RWPE1 (cell line): ENCODE data around the gene ZNF547.

Experiments used
- CTCF ChIA-PET: fragments of 350-600 bp; sonication (Branson Sonifier 250); formaldehyde crosslinking; extraction: SDS; loops from one replicate; lab custom pipeline; 2021; lab: Yijun Ruan, JAX
- POLR2A ChIA-PET: fragments of 400-600 bp; formaldehyde crosslinking; extraction: SDS; loops from one replicate; lab custom pipeline; 2020; ENCODE audit warnings: antibody characterized with exemption; ENCODE audit not compliant: low non-redundant PET; lab: Yijun Ruan, JAX
- DNase-seq: peaks from one replicate; pipeline ENCODE4 v3.0.0; 2012; ENCODE audit warnings: low spot score
- H3K27ac ChIP-seq: fragments of 450-650 bp; 2 replicates; pipeline ENCODE4 v1.5.1; 2017
- CTCF ChIP-seq: fragments of 450-650 bp; conservative IDR thresholded peaks from 2 replicates; pipeline ENCODE4 v1.5.1; 2017; ENCODE audit warnings: low read depth, mild to moderate bottlenecking

Gene ZNF547

GRCh38 chr19:57362997-57363687 lies at the start of gene ZNF547, which contains the start of gene TRAPPC2B:
TSS of gene ZNF547 (plus strand) at chr19:57363551. CDS start at chr19:57368556, 5,005 bp downstream.
TSS of gene TRAPPC2B (plus strand) at chr19:57363551. CDS start at chr19:57364834, 1,283 bp downstream.
- peak; percentile 92 for DNase-seq
- H3K27ac ChIP-seq, result peak within 1 kb of the TSS; percentile 87
- ChIA-PET POLR2A (no interaction called here), CTCF (interaction anchor here (0.6 kb wide), 1 partner anchor 12 kb away, joined by 4 read pairs; the partner anchor contains the start of gene ZNF304)
- no peak for TF ChIP-seq CTCF

GRCh38 chr19:57314146-57314545 lies 49.2 kb upstream of the ZNF547 start:
- H3K27ac ChIP-seq, result no peak overlapping the region
- no peak for TF ChIP-seq CTCF
- no peak for DNase-seq
- CTCF ChIA-PET, result no interaction called here
- POLR2A ChIA-PET, result no interaction called here

- no peak for DNase-seq
- no peak for TF ChIP-seq CTCF
- POLR2A ChIA-PET, result no interaction called here
- H3K27ac ChIP-seq, result no peak overlapping the region
- CTCF ChIA-PET, result interaction anchor here (0.6 kb wide), 1 partner anchor 39 kb away, joined by 3 read pairs; no protein-coding TSS in a partner anchor
These were observed 45.8 kb upstream of the ZNF547 start for GRCh38 chr19:57317503-57317902.

- TF ChIP-seq CTCF, result no peak
- CTCF ChIA-PET, result no interaction called here
- DNase-seq, result no peak
- POLR2A ChIA-PET, result interaction anchor here (0.6 kb wide), 3 partner anchors 18 to 685 kb away, joined by 3 read pairs; no protein-coding TSS in a partner anchor
- peak overlapping the region; percentile 74 for H3K27ac ChIP-seq
These were observed 43.5 kb upstream of the ZNF547 start for GRCh38 chr19:57319869-57320179.

- H3K27ac ChIP-seq, result peak within 1 kb of the TSS; percentile 74
- no peak for TF ChIP-seq CTCF
- POLR2A ChIA-PET, result interaction anchor here (0.6 kb wide), 3 partner anchors 18 to 684 kb away, joined by 3 read pairs; no protein-coding TSS in a partner anchor
- CTCF ChIA-PET, result no interaction called here
- peak; percentile 98 for DNase-seq
These were observed 42.9 kb upstream of the ZNF547 start, which contains the start of gene ZNF543 for GRCh38 chr19:57320180-57321084. TSS of gene ZNF543 (plus strand) at chr19:57320472. CDS start at chr19:57320854, 382 bp downstream.

GRCh38 chr19:57321116-57321515 lies 42.2 kb upstream of the ZNF547 start:
- TF ChIP-seq CTCF, result no peak
- ChIA-PET CTCF (no interaction called here), POLR2A (no interaction called here)
- H3K27ac ChIP-seq, result peak overlapping the region; percentile 74
- no peak for DNase-seq
